HG02571 (cell line): Measurements from ENCODE around the gene AFDN.

ENCODE experiments used
- ATAC-seq: cut with Tn5 transposase; IDR thresholded peaks from one replicate; pipeline ENCODE4 v1.9.1; 2021; ENCODE audit warnings: mild to moderate bottlenecking, moderate library complexity; ENCODE audit not compliant: unreplicated experiment

AFDN gene

DNA sequence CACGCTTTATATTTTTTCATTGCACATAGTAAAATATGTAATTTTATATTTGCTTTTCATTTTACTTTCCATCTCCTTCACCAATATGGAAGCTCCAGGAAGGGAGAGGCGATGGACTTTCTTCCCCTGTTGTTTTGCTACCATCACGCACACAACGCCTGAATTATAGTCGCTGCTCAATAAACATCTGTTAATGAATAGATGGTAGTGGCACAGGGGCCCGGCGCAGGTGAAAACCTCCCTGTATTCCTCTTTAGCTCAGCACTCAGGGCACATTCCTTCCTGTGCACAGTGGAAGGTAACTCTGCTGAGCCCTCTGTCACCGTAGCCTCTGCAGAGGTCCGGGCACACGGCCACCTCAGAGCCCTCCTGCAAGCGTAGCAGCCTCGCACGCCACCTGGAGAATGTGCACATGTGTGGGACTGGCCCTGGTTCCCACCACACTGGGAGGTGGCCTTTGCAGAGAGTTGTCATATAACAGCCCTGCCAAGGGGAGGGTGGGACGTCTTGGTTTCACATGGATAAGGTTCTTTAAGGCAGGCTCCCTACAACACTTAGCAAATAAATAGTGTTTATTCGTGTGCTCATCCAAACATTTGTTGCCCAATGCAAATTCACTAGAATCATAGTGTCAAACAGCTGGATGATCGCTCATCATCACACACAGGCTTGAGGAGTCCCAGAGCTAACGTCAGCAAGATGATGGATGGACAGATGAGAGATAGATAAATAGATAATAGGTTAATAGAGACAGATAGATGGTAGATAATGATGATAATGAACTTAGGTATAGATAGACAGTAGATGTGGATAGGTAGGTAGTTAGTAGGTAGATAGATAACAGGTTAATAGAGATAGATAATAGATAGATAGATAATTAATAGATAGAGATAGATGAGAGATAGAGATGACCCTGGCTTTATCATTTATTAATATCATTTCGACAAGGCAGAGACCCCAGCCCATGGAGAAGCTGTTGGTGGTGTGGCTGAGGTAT lies 32.3 kb upstream of the AFDN start:
- no peak for ATAC-seq

DNA sequence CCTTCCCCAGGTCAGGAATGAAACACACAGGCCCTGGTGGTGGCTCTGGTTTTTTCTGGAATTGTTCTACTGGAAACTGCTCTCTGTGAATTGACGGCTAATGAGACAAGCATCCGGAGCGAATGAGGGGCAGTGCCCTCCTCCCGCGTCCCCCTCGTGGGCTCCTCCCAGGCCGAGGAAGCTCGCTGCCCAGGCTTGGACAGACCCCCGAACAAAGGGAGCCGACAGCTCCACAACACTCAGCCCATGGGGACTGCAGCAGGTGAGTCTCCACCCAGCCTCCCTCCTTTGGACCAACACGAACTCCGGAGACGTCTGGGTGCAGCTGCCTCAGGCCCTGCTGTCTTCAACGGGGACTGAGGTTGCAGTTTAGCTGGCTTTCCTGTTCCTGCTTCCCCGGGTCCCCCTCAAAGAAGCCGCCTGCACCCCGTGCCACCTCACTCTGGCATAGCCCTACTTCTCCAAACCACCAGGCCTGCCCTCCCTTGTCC lies 31.3 kb upstream of the AFDN start:
- ATAC-seq: no peak

DNA sequence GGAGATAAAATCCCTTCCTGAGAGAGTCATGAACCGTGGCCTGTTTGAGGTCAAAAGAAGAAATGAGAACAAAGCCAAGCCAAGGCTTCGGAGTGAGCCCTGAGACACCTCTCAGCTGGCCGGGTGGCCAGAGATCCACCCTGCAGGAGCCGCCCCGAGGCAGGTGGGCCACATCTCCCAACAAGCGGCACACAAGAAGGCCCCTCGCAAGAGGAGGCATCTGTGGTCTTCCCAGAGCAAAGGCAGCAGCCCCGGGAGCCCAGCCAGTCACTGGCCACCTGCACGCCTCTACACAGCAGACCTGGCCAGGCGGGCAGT lies 30.9 kb upstream of the AFDN start:
- no peak for ATAC-seq

DNA sequence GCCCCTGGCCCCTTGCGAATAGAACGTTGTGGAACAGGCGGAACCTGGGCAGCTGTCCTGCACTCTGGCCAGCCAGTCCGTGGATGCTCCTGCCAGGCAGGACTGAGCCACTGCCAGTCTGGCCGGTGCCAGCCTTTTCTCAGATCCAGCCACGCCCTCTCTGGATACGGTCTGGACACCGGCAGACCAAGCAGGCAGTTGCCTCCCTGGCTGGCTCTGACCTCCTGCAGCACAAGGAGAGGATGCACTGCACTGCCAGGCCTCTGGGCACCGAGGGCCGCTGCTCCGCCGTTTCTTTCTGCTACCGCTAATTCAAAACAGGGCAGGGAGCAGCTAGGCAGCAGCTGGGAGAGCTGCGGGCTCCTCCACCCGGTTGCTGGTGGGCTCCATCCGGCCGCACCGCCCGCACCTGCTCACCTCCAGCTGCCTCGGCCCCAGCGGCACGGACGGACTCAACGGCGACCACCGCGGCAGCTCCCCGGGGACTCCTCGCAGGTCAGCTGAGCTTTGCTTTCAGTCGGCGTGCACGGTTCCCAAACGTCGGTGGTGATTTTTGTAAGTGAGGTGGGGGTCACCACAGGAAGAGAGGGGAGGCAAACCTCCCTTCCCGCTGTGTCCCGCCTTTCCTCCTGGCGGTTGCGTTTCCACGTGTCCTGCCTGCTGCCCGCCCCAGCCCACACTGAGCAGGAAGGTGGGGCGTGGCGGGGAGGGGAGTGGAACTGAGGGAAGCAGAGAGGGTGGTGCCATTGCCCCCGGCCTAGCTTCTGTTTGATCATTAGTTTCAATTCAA lies 30.3 kb upstream of the AFDN start:
- ATAC-seq: no peak

DNA sequence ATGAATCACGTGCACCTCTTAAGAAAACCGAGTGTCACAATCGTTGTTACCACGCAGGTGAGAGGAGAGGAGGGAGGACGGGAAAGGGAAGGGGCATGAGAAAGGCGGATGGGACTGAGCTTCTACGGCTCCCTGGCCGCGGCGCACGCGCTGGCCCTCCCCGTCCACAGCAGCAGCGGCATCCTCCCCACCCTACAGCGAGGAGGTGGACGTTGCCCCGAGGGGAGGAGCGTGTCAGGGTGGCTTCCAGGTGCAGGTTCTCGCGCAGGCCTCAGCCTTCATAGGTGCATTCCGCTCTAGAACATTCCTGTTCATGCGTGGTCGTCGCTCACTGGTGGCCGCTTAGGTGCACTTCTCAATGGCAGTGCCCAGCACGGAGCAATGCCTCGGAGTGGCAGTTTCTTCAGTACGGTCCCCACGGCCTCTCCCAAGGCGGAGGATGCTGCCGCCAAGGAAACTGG lies 29.7 kb upstream of the AFDN start:
- ATAC-seq: no peak

DNA sequence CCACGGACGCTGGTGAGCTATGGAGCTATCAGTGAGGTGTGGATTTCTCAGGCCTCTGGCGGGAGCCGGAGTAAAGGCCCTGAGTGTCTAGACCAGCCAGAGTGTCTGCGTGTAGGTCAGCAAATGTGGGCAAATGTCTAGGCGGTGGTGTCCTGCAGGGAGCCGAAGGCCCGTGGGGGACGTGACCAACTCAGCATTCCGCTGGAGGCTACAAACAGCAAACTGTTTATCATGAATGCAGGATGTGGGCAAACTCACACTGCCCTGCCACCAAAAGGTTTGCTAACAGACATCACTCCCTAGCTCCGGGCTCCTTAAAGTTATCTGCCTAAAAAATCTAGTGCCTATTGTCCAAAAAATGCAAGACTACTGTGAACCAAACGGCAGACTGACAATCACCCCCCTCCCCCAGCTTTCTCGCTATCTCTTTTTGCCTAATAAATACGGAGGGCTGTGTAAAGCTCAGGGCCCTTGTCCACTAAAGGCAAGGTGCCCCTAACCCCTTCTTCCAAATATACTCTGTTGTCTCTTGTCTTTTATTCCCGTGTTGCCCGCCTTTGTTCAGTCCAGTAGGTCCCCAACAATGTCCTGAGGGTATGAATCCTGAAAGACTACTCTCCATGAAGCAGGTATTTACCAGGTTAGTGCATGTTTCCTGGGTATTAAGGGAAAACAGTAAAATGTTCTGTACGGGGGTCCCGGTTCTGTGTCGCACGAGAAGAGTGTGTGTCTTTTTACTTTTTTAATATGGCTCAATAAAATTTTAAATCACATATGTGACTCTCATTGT lies 29.0 kb upstream of the AFDN start:
- no peak for ATAC-seq

DNA sequence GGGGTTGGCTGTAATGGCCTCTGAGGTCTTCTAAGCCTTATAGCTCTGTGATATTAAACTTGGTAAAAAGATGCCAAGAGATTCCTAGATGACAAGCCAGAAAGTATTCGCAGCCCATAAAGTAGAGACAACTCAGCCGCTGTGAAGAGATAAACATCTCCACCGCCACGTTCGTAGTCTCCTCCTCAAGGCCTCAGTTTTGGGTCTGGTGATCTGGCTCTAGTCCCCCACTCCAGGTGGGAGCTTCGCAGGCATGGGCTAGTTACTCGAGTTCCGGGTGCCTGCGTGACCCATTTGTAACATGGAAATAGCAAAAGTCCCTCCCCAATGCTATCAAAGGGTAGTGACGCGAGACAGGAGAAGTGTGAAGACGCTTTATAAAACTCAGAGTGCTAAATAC lies 28.3 kb upstream of the AFDN start:
- no peak for ATAC-seq

DNA sequence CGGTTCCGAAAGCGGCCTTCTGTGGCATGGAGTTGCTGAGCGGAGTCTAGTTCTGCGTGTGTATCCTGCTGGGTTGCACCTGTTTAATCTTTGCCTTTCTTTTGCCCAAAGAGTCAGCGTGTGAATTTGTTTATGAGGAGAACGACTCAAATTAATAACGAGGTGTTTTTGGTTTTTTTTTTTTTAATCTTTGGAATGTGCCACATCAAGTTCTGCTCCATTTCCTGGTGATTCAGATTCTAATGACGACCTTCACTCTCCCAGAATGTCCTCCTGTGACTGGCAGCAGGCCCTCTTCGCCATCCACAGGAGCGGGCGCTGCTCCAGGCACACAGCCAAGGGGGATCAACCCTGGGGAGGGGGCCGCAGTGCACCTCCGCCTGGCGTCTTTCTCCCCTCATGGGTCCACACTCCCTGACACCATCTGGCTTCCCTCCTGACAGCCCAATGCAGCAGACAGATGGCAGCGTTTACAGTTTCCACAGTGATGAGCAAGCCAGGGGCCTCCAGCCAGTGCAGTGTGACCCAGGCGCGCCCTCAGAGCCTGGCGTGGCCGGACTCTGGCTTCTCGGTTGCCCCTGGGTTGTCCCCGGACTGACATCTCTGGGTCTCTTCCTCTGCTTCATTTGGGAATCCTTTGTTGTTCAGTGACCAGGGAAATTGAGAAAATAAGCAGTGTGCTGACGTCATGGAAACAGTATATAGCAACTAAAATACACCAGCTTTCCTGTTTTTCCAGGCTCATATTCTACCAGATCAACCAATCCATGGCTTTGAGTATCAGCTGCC lies 27.5 kb upstream of the AFDN start:
- no peak for ATAC-seq

DNA sequence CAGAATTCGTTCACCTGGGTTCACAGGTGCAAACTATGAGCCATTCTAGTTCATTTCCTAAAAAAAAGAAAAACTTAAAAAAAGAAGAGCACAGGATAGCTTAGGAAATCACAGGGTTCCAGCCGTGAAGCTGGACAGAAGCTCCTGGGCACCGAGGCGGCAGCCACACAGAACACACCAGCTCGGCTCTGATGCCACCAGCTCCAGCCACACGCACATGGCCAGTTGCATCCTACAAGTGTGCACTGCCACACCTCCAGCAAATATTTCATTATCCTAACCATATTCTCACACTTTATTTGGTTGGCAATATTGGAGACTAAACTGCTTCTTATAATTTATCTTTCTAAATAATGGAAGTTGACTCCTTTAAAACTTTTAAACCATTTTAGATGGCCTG lies 26.2 kb upstream of the AFDN start:
- no peak for ATAC-seq

DNA sequence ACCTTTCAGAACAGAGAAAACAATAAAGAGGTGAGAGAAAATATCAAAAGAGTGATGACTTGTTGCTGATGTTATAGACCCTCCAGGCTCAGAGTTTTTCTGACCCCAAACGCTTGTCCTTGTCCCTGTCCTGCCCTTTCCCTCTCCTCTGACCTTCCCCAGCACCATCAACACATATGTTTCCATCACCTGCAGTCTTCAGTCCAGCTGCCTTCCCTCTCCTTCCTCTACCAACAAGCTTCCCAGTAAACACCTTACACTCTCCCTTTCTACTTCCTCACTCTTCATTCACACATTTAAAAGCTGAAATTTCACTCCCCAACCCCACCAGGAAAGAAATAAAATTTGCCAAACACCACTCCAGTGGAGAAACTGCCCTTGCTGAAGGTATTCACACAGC lies 25.4 kb upstream of the AFDN start:
- no peak for ATAC-seq

DNA sequence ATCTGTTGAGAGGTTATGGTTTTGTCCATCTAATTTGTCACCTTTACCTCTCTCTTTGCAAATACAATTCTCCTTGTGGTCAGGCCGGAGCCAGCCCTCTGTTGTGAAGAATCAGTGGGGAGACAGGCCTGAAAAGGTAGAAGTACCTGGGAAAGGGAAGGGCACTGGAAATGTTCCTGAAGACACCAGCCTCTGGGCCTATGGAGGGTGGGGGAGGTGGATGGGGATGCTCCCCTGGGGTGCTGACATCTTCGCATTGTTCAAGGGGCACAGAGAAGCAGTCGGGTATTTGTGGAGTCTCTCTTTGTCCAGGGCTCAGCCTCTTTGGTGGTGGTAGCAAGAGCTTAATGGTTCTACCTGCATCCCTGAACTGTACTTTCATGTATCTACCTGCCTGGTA lies 24.4 kb upstream of the AFDN start:
- ATAC-seq: no peak

DNA sequence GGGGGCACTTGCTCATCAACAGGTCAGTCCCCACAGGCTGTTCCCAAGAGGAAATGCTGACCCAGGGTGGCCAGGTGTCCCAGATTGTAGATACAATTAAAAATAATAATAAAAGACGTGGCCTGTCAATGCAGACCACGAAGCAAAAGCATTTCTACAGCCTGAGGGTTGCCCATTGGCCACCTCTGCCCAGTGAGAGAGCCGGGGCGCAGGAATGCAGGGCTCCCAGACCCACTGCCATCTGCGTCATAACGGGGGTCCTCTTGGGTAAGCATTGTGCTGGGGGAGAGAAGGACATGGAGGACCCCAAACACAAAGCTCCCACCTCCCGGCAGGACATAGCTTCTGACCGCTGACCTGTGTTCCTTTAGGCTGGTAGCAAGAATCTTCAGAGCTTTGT lies 22.9 kb upstream of the AFDN start:
- no peak for ATAC-seq

DNA sequence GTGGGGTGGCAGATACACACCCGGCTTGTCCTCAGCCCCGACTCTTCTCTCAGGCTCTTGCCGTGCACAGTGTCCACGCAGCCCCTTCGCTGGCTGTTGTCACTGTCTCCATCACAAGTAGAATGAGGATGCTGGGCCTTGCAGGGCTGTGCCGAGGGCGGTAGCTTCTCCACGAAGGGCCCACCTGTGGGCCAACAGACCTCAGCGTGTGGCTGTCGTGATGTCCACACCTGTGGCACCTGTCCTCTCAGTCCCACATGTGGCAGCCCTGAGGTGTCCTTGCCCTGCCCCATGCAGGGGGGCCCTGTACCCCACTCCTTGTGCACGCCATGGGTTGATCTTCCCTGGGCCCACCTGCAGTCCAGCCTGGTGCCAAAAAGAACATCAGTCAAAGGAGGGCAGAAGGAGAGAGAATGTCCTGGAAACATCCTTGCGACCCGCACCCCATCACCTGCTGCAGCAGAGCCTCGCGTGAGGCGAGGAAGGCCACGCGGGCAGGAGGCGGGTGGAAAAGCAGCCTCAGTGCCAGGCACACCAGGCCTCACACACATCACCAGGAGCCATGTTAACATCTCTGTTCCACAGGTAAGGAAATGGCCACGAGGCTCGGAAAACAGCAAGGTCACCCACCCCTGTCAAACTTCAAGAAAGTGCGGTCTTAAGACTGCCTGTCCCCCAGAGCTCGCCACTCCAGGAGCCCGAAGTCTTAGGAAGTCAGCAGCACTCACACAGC lies 22.3 kb upstream of the AFDN start:
- ATAC-seq: no peak

DNA sequence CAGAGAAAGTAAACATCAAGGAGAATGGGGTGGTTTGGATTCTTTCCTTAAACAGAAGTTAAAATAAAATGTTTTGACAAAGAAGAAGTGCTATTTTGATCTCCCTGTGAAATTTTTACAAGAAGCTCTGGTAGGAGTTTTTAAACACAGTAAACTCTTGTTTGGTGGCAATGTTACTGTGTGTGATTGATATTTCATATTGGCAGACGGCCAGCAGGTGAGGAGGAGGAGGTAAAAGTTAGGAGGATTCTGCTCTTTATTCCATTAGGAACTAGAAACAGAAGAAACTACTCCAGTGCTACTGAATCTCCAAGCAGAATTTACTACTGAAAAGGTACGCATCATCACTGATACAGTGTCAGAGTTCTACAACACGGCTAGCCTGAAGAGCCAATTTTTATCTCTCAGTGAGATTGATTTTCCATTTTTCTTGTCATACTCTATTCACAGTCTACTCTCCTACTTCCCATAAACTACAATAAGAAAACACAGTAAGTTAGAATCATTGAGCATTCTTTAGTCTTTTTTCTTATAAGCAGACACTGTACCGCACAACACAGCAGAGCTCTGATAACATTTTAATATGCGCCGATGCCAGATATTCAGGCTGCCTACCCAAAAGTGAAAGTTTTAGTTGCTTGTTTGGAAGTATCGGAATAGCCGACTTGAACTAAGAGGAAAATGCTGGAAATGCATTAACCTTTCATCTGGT lies 21.2 kb upstream of the AFDN start:
- no peak for ATAC-seq

DNA sequence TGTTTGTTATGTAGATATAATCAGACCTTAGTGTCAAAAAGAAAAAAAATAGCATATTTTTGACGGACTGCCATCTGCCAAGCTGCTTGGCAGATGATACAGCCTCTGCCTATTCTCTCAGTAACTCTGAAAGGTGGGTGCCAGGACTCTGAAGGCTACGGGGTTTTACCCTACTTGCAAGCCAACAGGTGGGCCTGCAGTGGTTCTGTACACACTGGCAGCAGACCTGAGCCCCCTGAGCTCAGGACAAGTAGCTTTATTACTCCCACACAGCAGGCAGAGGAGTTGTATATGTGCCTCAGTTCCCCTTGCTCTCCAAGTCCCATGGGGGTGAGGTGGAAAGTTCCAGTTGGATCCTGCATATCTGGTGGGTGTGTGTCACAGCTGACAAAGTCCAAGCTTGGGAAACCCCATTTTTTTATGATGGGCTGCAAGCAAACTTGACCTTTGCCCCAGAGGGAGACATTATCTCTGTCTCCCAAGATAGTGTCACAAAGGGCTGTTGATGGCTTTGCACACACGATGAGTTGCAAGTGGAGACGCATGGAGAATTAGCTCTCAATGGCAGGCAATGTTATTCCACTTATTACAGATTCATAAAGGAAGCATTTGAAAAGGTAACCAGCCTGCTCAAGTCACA lies 20.5 kb upstream of the AFDN start:
- no peak for ATAC-seq

DNA sequence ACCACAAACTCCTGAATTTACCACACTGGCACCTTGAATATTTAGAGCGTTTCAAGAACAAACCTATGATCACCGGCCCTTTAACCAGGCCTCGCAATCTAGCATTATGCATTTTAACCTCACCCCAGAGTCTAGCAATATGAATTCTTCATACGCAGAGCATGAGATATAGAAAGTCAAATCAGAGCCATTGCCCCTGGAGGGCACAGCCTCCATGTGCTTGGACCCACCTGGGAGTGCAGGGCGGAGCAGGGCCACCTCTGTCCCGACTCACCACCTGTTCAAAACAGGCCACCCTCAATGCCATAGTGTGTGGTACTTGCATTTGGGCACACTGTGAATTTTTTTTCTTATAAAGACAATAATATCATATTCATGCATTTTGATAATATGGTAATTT lies 19.5 kb upstream of the AFDN start:
- no peak for ATAC-seq

DNA sequence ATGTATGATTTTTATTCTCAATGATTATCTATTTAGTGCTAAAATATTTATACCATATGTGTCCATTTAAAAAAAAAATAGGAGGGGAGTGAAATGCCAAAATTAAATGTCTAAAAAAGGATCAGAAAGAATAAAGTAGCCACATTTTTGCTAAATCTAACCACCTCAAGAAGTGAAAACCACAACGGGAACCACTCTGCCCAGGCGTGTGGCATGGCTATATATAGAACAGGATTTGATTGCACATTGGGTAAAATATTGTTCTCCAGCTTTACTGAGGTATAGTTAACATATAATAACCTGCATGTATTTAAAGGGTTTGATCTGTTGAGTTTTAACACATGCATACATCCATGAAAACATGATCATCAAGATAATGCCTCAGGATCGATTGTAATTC lies 19.0 kb upstream of the AFDN start:
- ATAC-seq: no peak

DNA sequence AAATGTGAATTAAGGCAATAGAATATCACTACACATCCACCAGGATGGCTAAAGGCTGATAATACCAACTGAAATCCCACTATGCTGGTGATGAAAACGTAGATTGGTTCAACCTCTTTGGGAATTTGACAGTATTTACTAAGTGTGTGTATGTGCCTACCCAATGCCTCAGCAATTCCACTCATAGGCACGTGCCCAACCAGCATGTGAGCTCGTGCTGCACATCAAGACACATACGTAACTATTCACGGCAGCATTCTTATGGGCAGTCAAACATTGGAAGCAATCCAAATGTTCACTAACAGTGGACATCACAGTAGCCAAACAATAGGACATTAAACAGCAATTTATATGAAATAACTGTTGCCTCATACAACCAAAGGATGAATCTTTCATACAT lies 15.7 kb upstream of the AFDN start:
- ATAC-seq: no peak
